Smooth muscle cell (in vitro differentiated cells): ENCODE measurements around the gene AUTS2. TPM values are rescaled to one million over a fixed set of nuclear protein-coding genes. Genes with fewer than 3 reads are reported as not detected.

Source experiments
- DNase-seq: peaks from one replicate; lab custom pipeline; 2025; ENCODE audit not compliant: unreplicated experiment; lab: John Stamatoyannopoulos, UW
- H2AFZ ChIP-seq: fragments of 200-600 bp; sonication (generic); 2 replicates; pipeline ENCODE4 v1.6.0; 2016; ENCODE audit warnings: antibody characterized with exemption, low read depth, mild to moderate bottlenecking
- H3F3A ChIP-seq: fragments of 200-600 bp; sonication (generic); 2 replicates; pipeline ENCODE4 v1.6.0; 2017; ENCODE audit warnings: antibody characterized with exemption, low read depth
- H3K27ac ChIP-seq: fragments of 200-600 bp; sonication (generic); 2 replicates; pipeline ENCODE4 v1.5.1; 2016; ENCODE audit warnings: low read depth, mild to moderate bottlenecking
- H3K27me3 ChIP-seq: fragments of 200-600 bp; sonication (generic); 2 replicates; pipeline ENCODE4 v1.6.1; 2016; ENCODE audit warnings: low read depth, mild to moderate bottlenecking
- H3K36me3 ChIP-seq: fragments of 200-600 bp; sonication (generic); 2 replicates; pipeline ENCODE4 v1.5.1; 2016; ENCODE audit warnings: low read depth
- H3K4me1 ChIP-seq: fragments of 200-600 bp; sonication (generic); 2 replicates; pipeline ENCODE4 v1.5.1; 2016; ENCODE audit warnings: low read depth
- H3K4me2 ChIP-seq: fragments of 200-600 bp; sonication (generic); 2 replicates; pipeline ENCODE4 v1.6.0; 2016; ENCODE audit warnings: mild to moderate bottlenecking
- H3K4me3 ChIP-seq: fragments of 200-600 bp; sonication (generic); 2 replicates; pipeline ENCODE4 v1.5.1; 2016; ENCODE audit warnings: mild to moderate bottlenecking
- H3K79me2 ChIP-seq: fragments of 200-600 bp; sonication (generic); 2 replicates; pipeline ENCODE4 v1.6.0; 2016; ENCODE audit warnings: low read depth, mild to moderate bottlenecking
- H3K9ac ChIP-seq: fragments of 200-600 bp; sonication (generic); 2 replicates; pipeline ENCODE4 v1.6.0; 2016; ENCODE audit warnings: low read depth
- H3K9me3 ChIP-seq: fragments of 200-600 bp; sonication (generic); replicated peaks from 2 replicates; pipeline ENCODE4 v1.5.1; 2016; ENCODE audit warnings: low read depth
- H4K20me1 ChIP-seq: fragments of 200-600 bp; sonication (generic); 2 replicates; pipeline ENCODE4 v1.6.0; 2016; ENCODE audit warnings: low read depth
- CTCF ChIP-seq: fragments of 200-600 bp; sonication (generic); IDR thresholded peaks from 2 replicates; pipeline ENCODE4 v1.5.1; 2017; ENCODE audit warnings: borderline replicate concordance, mild to moderate bottlenecking, antibody characterized with exemption; ENCODE audit not compliant: insufficient read depth, poor library complexity, severe bottlenecking
- WGBS: methylation state at CpG from one replicate; pipeline ENCODE4 v1.1.7; 2016; ENCODE audit warnings: low lambda C conversion rate; 5-methylcytosine and 5-hydroxymethylcytosine counted together
- polyA plus RNA-seq: library from polyadenylated mRNA; unstranded; fragments of >200 nt; fragmentation: Nextera tagmentation; extraction: Ambion mirVana; gene quantifications from 2 replicates; pipeline ENCODE4 v1.2.1, GENCODE V29; 2016
- total RNA-seq: library from RNA; depleted of rRNA; stranded (reverse); fragments of >200 nt; gene quantifications from 2 replicates; pipeline ENCODE4 v1.2.3, GENCODE V29; 2014

The AUTS2 gene
- total and polyA plus RNA-seq, 2 experiments from 2014 or later, result 6.5 to 8.6 TPM

GRCh38 chr7:70354409-70355169 is 756.3 kb downstream of the AUTS2 start:
- 75% methylated on average over 8 of the region's 8 CpGs for WGBS
- no peaks in the 10 kb centered on the region for H3K9me3 ChIP-seq
- no peak overlapping the region for H3K4me2 ChIP-seq
- no peak overlapping the region for H3K27ac ChIP-seq
- no peak for TF ChIP-seq CTCF
- no peaks in the 10 kb centered on the region for H4K20me1 ChIP-seq
- H3K4me1 ChIP-seq, result peaks cover 31% of the 10 kb centered on the region
- no peak for DNase-seq
- no peaks in the 10 kb centered on the region for H3K36me3 ChIP-seq
- H3F3A ChIP-seq, result no peaks in the 10 kb centered on the region
- H3K79me2 ChIP-seq, result no peaks in the 10 kb centered on the region
- no peaks in the 10 kb centered on the region for H3K27me3 ChIP-seq
- no peak overlapping the region for H2AFZ ChIP-seq
- H3K9ac ChIP-seq, result no peak overlapping the region
- no peak overlapping the region for H3K4me3 ChIP-seq

- Histone ChIP-seq H3K4me1 (peaks cover 31% of the 10 kb centered on the region), H4K20me1 (no peaks in the 10 kb centered on the region), H3K9ac (no peak overlapping the region), H2AFZ (no peak overlapping the region), H3K4me3 (no peak overlapping the region), H3F3A (no peaks in the 10 kb centered on the region), H3K27ac (no peak overlapping the region), H3K36me3 (no peaks in the 10 kb centered on the region), H3K4me2 (no peak overlapping the region), H3K79me2 (no peaks in the 10 kb centered on the region), H3K9me3 (no peaks in the 10 kb centered on the region), H3K27me3 (no peaks in the 10 kb centered on the region)
- no peak for DNase-seq
- TF ChIP-seq CTCF, result no peak
- WGBS, result 61% methylated on average over 10 of the region's 10 CpGs
These were observed 757.1 kb downstream of the AUTS2 start for GRCh38 chr7:70355198-70356020.

- Histone ChIP-seq H3K79me2 (no peaks in the 10 kb centered on the region), H3F3A (no peaks in the 10 kb centered on the region), H3K36me3 (no peaks in the 10 kb centered on the region), H3K9me3 (no peaks in the 10 kb centered on the region), H3K4me1 (peaks cover 31% of the 10 kb centered on the region), H4K20me1 (no peaks in the 10 kb centered on the region), H3K4me3 (no peak overlapping the region), H3K4me2 (no peak overlapping the region), H3K9ac (no peak overlapping the region), H3K27me3 (no peaks in the 10 kb centered on the region), H2AFZ (no peak overlapping the region), H3K27ac (no peak overlapping the region)
- WGBS, result 83% methylated on average over 1 of the region's 1 CpG
- DNase-seq, result no peak
- no peak for TF ChIP-seq CTCF
These were observed 758.0 kb downstream of the AUTS2 start for GRCh38 chr7:70356085-70356786.
